ENCODE measurements around the gene FZD1.

FZD1 gene

GRCh38 chr7:91285696-91286355, 21.6 kb downstream of the FZD1 start:
- Histone ChIP-seq H3K4me3 (ENCODE audit: insufficient read depth, low read length, poor library complexity, severe bottlenecking) (no peak overlapping the region), H3K9me2 (replicated peaks; ENCODE audit: insufficient read depth, low read length) (no peaks in the 10 kb centered on the region)

GRCh38 chr7:91286432-91286831, 22.2 kb downstream of the FZD1 start:
- H3F3A ChIP-seq (ENCODE audit: insufficient read depth): no peaks in the 10 kb centered on the region
- no peak overlapping the region for H3K4me2 ChIP-seq (ENCODE audit: low read depth, low read length, poor library complexity, severe bottlenecking)
- no peak overlapping the region for H3K9ac ChIP-seq (ENCODE audit: low read length)
- H3K4me3 ChIP-seq (ENCODE audit: insufficient read depth, low read length, poor library complexity, severe bottlenecking): no peak overlapping the region
- H2AFZ ChIP-seq (ENCODE audit: low read depth, low read length, severe bottlenecking): no peak overlapping the region
- H3K36me3 ChIP-seq (ENCODE audit: low read length): no peaks in the 10 kb centered on the region
- H3K9me2 ChIP-seq (replicated peaks; ENCODE audit: insufficient read depth, low read length): no peaks in the 10 kb centered on the region
- H3K79me2 ChIP-seq (ENCODE audit: insufficient read depth, low read length): no peaks in the 10 kb centered on the region
- H4K20me1 ChIP-seq (ENCODE audit: low read depth, low read length): no peaks in the 10 kb centered on the region
- H3K27ac ChIP-seq (ENCODE audit: low read depth, low read length): no peak overlapping the region
- no peaks in the 10 kb centered on the region for H3K27me3 ChIP-seq (ENCODE audit: low read length)
- no peak for TF ChIP-seq EZH2phosphoT487 (conservative IDR thresholded peaks at IDR 0.05; ENCODE audit: low read length)
- TF ChIP-seq, protein P1, sequence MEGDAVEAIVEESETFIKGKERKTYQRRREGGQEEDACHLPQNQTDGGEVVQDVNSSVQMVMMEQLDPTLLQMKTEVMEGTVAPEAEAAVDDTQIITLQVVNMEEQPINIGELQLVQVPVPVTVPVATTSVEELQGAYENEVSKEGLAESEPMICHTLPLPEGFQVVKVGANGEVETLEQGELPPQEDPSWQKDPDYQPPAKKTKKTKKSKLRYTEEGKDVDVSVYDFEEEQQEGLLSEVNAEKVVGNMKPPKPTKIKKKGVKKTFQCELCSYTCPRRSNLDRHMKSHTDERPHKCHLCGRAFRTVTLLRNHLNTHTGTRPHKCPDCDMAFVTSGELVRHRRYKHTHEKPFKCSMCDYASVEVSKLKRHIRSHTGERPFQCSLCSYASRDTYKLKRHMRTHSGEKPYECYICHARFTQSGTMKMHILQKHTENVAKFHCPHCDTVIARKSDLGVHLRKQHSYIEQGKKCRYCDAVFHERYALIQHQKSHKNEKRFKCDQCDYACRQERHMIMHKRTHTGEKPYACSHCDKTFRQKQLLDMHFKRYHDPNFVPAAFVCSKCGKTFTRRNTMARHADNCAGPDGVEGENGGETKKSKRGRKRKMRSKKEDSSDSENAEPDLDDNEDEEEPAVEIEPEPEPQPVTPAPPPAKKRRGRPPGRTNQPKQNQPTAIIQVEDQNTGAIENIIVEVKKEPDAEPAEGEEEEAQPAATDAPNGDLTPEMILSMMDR (IDR thresholded peaks at IDR 0.05; ENCODE audit: insufficient read depth, low read length, poor library complexity, severe bottlenecking): no peak
- no peaks in the 10 kb centered on the region for H3K9me3 ChIP-seq (ENCODE audit: insufficient read depth, low read length)

More at GRCh38 chr7:91285696-91286355, 21.6 kb downstream of the FZD1 start:
- Histone ChIP-seq H3K27ac (ENCODE audit: low read depth, low read length) (no peak overlapping the region), H3K36me3 (ENCODE audit: low read length) (no peaks in the 10 kb centered on the region), H3F3A (ENCODE audit: insufficient read depth) (no peaks in the 10 kb centered on the region), H3K27me3 (ENCODE audit: low read length) (no peaks in the 10 kb centered on the region), H3K4me2 (ENCODE audit: low read depth, low read length, poor library complexity, severe bottlenecking) (no peak overlapping the region), H4K20me1 (ENCODE audit: low read depth, low read length) (no peaks in the 10 kb centered on the region), H3K79me2 (ENCODE audit: insufficient read depth, low read length) (no peaks in the 10 kb centered on the region), H3K9me3 (ENCODE audit: insufficient read depth, low read length) (no peaks in the 10 kb centered on the region), H3K9ac (ENCODE audit: low read length) (no peak overlapping the region), H2AFZ (ENCODE audit: low read depth, low read length, severe bottlenecking) (no peak overlapping the region)
- TF ChIP-seq EZH2phosphoT487 (conservative IDR thresholded peaks at IDR 0.05; ENCODE audit: low read length): no peak
- TF ChIP-seq, protein P1 (IDR thresholded peaks at IDR 0.05; ENCODE audit: insufficient read depth, low read length, poor library complexity, severe bottlenecking): no peak

GRCh38 chr7:91287371-91288084, 23.3 kb downstream of the FZD1 start:
- H3K9ac ChIP-seq (ENCODE audit: low read length): no peak overlapping the region
- H3K79me2 ChIP-seq (ENCODE audit: insufficient read depth, low read length): no peaks in the 10 kb centered on the region
- no peak overlapping the region for H3K4me2 ChIP-seq (ENCODE audit: low read depth, low read length, poor library complexity, severe bottlenecking)
- no peaks in the 10 kb centered on the region for H4K20me1 ChIP-seq (ENCODE audit: low read depth, low read length)
- no peak overlapping the region for H2AFZ ChIP-seq (ENCODE audit: low read depth, low read length, severe bottlenecking)
- no peaks in the 10 kb centered on the region for H3K9me3 ChIP-seq (ENCODE audit: insufficient read depth, low read length)
- H3K36me3 ChIP-seq (ENCODE audit: low read length): no peaks in the 10 kb centered on the region
- H3F3A ChIP-seq (ENCODE audit: insufficient read depth): no peaks in the 10 kb centered on the region
- no peaks in the 10 kb centered on the region for H3K27me3 ChIP-seq (ENCODE audit: low read length)
- H3K27ac ChIP-seq (ENCODE audit: low read depth, low read length): no peak overlapping the region
- no peaks in the 10 kb centered on the region for H3K9me2 ChIP-seq (replicated peaks; ENCODE audit: insufficient read depth, low read length)
- no peak overlapping the region for H3K4me3 ChIP-seq (ENCODE audit: insufficient read depth, low read length, poor library complexity, severe bottlenecking)
- no peak for TF ChIP-seq EZH2phosphoT487 (conservative IDR thresholded peaks at IDR 0.05; ENCODE audit: low read length)
- TF ChIP-seq, protein P1 (IDR thresholded peaks at IDR 0.05; ENCODE audit: insufficient read depth, low read length, poor library complexity, severe bottlenecking): no peak

Data from SU-DHL-6 (cell line).